ENCODE measurements around the gene MRPL36. TPM values are rescaled to one million over a fixed set of nuclear protein-coding genes. Genes with fewer than 3 reads are reported as not detected.

Gene MRPL36
- total RNA-seq, 1 experiment from 2014 or later = 79.9 TPM

- BruUV-seq (replicated peaks) = no TSS peak
- CTCF ChIA-PET = no interaction called here
- peaks cover 12% of the 10 kb centered on the region for H3K36me3 ChIP-seq (ENCODE audit: control insufficient read depth, insufficient read depth, low read length)
Observed at GRCh38 chr5:1820926-1821325, 21.3 kb upstream of the MRPL36 start.

GRCh38 chr5:1820381-1820780 lies 20.7 kb upstream of the MRPL36 start:
- Histone ChIP-seq H3K27ac (ENCODE audit: low read length) (no peak overlapping the region), H3K4me3 (ENCODE audit: low read depth in 2 of 2, low read length in 2 of 2) (no peak overlapping the region), H3K27me3 (ENCODE audit: control insufficient read depth, insufficient read depth, low read length) (no peaks in the 10 kb centered on the region), H3K9me3 (ENCODE audit: control insufficient read depth, insufficient read depth, low read depth, low read length) (no peaks in the 10 kb centered on the region), H3K4me1 (ENCODE audit: control insufficient read depth, insufficient read depth, low read length) (no peaks in the 10 kb centered on the region), H3K36me3 (ENCODE audit: control insufficient read depth, insufficient read depth, low read length) (peaks cover 12% of the 10 kb centered on the region)
- CTCF ChIA-PET = no interaction called here
- DNase-seq (ENCODE audit: low read depth, low spot score) (no peak), ATAC-seq (no peak)
- intact Hi-C loops (cut with micrococcal nuclease; ENCODE audit: unreplicated experiment) (no loop called here), in situ Hi-C loops (cut with HindIII; ENCODE audit: low pct_unique_long_range_greater_than_20kb, low sequenced_read_pairs) (no loop called here)
- TF ChIP-seq SIN3A (IDR thresholded peaks at IDR 0.05; ENCODE audit: borderline replicate concordance, insufficient read depth, low read depth, low read length) (no peak), REST (IDR thresholded peaks at IDR 0.05; ENCODE audit: insufficient read depth in 1 of 2, low read depth in 2 of 2, low read length in 1 of 2) (no peak), POLR2AphosphoS5 (IDR thresholded peaks at IDR 0.05; ENCODE audit: low read depth, low read length) (no peak), TCF7L2 (IDR thresholded peaks at IDR 0.05; ENCODE audit: low read depth, low read length) (no peak), CTCF (IDR thresholded peaks at IDR 0.05) (no peak)
- POLR2A ChIA-PET = no interaction called here
- BruUV-seq (replicated peaks) = no TSS peak

More at GRCh38 chr5:1820926-1821325, 21.3 kb upstream of the MRPL36 start:
- ATAC-seq = no peak
- POLR2A ChIA-PET = no interaction called here
- no peak overlapping the region for H3K27ac ChIP-seq (ENCODE audit: low read length)
- no peak for DNase-seq (ENCODE audit: low read depth, low spot score)
- no peaks in the 10 kb centered on the region for H3K9me3 ChIP-seq (ENCODE audit: control insufficient read depth, insufficient read depth, low read depth, low read length)
- TF ChIP-seq CTCF (IDR thresholded peaks at IDR 0.05) = no peak
- no peak for TF ChIP-seq REST (IDR thresholded peaks at IDR 0.05; ENCODE audit: insufficient read depth in 1 of 2, low read depth in 2 of 2, low read length in 1 of 2)
- TF ChIP-seq SIN3A (IDR thresholded peaks at IDR 0.05; ENCODE audit: borderline replicate concordance, insufficient read depth, low read depth, low read length) = no peak
- no peak for TF ChIP-seq POLR2AphosphoS5 (IDR thresholded peaks at IDR 0.05; ENCODE audit: low read depth, low read length)
- no peak for TF ChIP-seq TCF7L2 (IDR thresholded peaks at IDR 0.05; ENCODE audit: low read depth, low read length)
- in situ Hi-C loops (cut with HindIII; ENCODE audit: low pct_unique_long_range_greater_than_20kb, low sequenced_read_pairs) = no loop called here
- no peaks in the 10 kb centered on the region for H3K4me1 ChIP-seq (ENCODE audit: control insufficient read depth, insufficient read depth, low read length)
- H3K4me3 ChIP-seq (ENCODE audit: low read depth in 2 of 2, low read length in 2 of 2) = no peak overlapping the region
- no peaks in the 10 kb centered on the region for H3K27me3 ChIP-seq (ENCODE audit: control insufficient read depth, insufficient read depth, low read length)
- intact Hi-C loops (cut with micrococcal nuclease; ENCODE audit: unreplicated experiment) = no loop called here
